CD4-positive, CD25-positive, alpha-beta regulatory T cell (primary cell): ENCODE data around the gene EPS8. TPM values are rescaled to one million over a fixed set of nuclear protein-coding genes. Genes with fewer than 3 reads are reported as not detected.

Experiments
- ATAC-seq, 2 donors: fragments of 150-1000 bp; cut with Tn5 transposase; one replicate each; pipeline ENCODE4 v1.10.0; 2021; ENCODE audit warnings: low read depth in 2 of 2, moderate number of reproducible peaks in 2 of 2, moderate library complexity in 1 of 2
- DNase-seq, 3 donors: peaks; one replicate each; pipeline versions ENCODE4 v3.0.0 to v3.0.0-alpha.2; 2012 to 2022; ENCODE audit warnings: mixed read lengths in 1 of 3
- H3K27ac ChIP-seq: one replicate; pipeline ENCODE4 v1.7.0; 2013; ENCODE audit warnings: mild to moderate bottlenecking, low read length; ENCODE audit not compliant: insufficient read depth, poor library complexity, severe bottlenecking
- H3K27me3 ChIP-seq: one replicate; pipeline ENCODE4 v1.7.0; 2013; ENCODE audit warnings: low read length; ENCODE audit not compliant: control insufficient read depth, insufficient read depth
- H3K36me3 ChIP-seq: one replicate; pipeline ENCODE4 v1.7.0; 2013; ENCODE audit warnings: mild to moderate bottlenecking, low read length, moderate library complexity; ENCODE audit not compliant: control insufficient read depth, insufficient read depth
- H3K4me1 ChIP-seq: 2 replicates; pipeline ENCODE4 v1.7.0; 2013; ENCODE audit warnings: mild to moderate bottlenecking, low read length; ENCODE audit not compliant: insufficient read depth, control insufficient read depth, poor library complexity, severe bottlenecking
- H3K4me3 ChIP-seq: one replicate; pipeline ENCODE4 v1.7.0; 2013; ENCODE audit warnings: low read depth, mild to moderate bottlenecking, low read length, moderate library complexity
- H3K9me3 ChIP-seq, 2 experiments: 1 replicate in 1 of 2; 2 replicates in 1 of 2; pipeline ENCODE4 v1.7.0; 2013; ENCODE audit warnings: low read length in 2 of 2, mild to moderate bottlenecking in 1 of 2, moderate library complexity in 1 of 2; ENCODE audit not compliant: control insufficient read depth in 2 of 2
- H3K27ac Mint-ChIP-seq, 3 donors: one replicate each; pipeline ENCODE4 v1.8.0; 2020 to 2022; ENCODE audit warnings: mild to moderate bottlenecking in 3 of 3, mixed read lengths in 3 of 3, moderate library complexity in 2 of 3
- H3K27me3 Mint-ChIP-seq: one replicate; pipeline ENCODE4 v1.8.0; 2022; ENCODE audit warnings: mild to moderate bottlenecking, mixed read lengths
- H3K36me3 Mint-ChIP-seq: one replicate; pipeline ENCODE4 v1.8.0; 2020; ENCODE audit warnings: mixed read lengths
- H3K4me1 Mint-ChIP-seq, 4 donors: one replicate each; pipeline ENCODE4 v1.8.0; 2020 to 2022; ENCODE audit warnings: mixed read lengths in 4 of 4, mild to moderate bottlenecking in 1 of 4
- H3K4me3 Mint-ChIP-seq, 4 donors: one replicate each; pipeline ENCODE4 v1.8.0; 2020 to 2022; ENCODE audit warnings: mild to moderate bottlenecking in 4 of 4, mixed read lengths in 4 of 4, moderate library complexity in 3 of 4
- H3K9me3 Mint-ChIP-seq, 7 donors: one replicate each; pipeline ENCODE4 v1.8.0; 2020 to 2022; ENCODE audit warnings: mixed read lengths in 7 of 7, mild to moderate bottlenecking in 3 of 7, moderate library complexity in 2 of 7
- polyA plus RNA-seq, 4 donors: library from polyadenylated mRNA; unstranded; fragments of 300-500 nt; fragmentation: Illumina TruSeq; gene quantifications; one replicate each; pipeline ENCODE4 v1.2.3, GENCODE V29; 2021
- total RNA-seq: library from RNA; stranded (reverse); gene quantifications from one replicate; pipeline ENCODE4 v1.2.3, GENCODE V29; 2022

Gene EPS8
- total and polyA plus RNA-seq, 5 donors from 2014 or later = 1.1 to 3.3 (median 1.8) TPM

GRCh38 chr12:15808652-15809051 lies 19.5 kb upstream of the EPS8 start:
- no peaks in the 10 kb centered on the region for H3K36me3 Mint-ChIP-seq
- Histone ChIP-seq H3K27ac (no peak overlapping the region), H3K36me3 (no peaks in the 10 kb centered on the region), H3K4me1 (no peaks in the 10 kb centered on the region), H3K4me3 (no peak overlapping the region), H3K9me3 (no peaks in the 10 kb centered on the region), H3K27me3 (no peaks in the 10 kb centered on the region)
- peaks cover 0 to 2% (median 0%) of the 10 kb centered on the region in 7 donors for H3K9me3 Mint-ChIP-seq
- DNase-seq = no peak
- ATAC-seq = no peak
- no peak overlapping the region for H3K27ac Mint-ChIP-seq
- H3K4me3 Mint-ChIP-seq = no peak overlapping the region
- peaks cover 12% of the 10 kb centered on the region for H3K27me3 Mint-ChIP-seq
- H3K4me1 Mint-ChIP-seq = no peaks in the 10 kb centered on the region

- no peaks in the 10 kb centered on the region for H3K4me1 Mint-ChIP-seq
- no peaks in the 10 kb centered on the region for H3K36me3 ChIP-seq
- H3K36me3 Mint-ChIP-seq = no peaks in the 10 kb centered on the region
- ATAC-seq (no peak), DNase-seq (no peak)
- peaks cover 12% of the 10 kb centered on the region for H3K27me3 Mint-ChIP-seq
- H3K9me3 ChIP-seq = no peaks in the 10 kb centered on the region
- H3K27me3 ChIP-seq = no peaks in the 10 kb centered on the region
- peaks cover 0 to 2% (median 0%) of the 10 kb centered on the region in 7 donors for H3K9me3 Mint-ChIP-seq
- no peak overlapping the region for H3K4me3 ChIP-seq
- no peaks in the 10 kb centered on the region for H3K4me1 ChIP-seq
- H3K27ac ChIP-seq = no peak overlapping the region
- no peak overlapping the region for H3K4me3 Mint-ChIP-seq
- H3K27ac Mint-ChIP-seq = no peak overlapping the region
These were observed 19.1 kb upstream of the EPS8 start for GRCh38 chr12:15808250-15808649.

GRCh38 chr12:15806826-15807225 lies 17.6 kb upstream of the EPS8 start:
- Mint-ChIP-seq H3K27ac (no peak overlapping the region), H3K4me1 (no peaks in the 10 kb centered on the region), H3K27me3 (peaks cover 7% of the 10 kb centered on the region), H3K36me3 (no peaks in the 10 kb centered on the region), H3K4me3 (no peak overlapping the region), H3K9me3 (peaks cover 0 to 4% (median 0%) of the 10 kb centered on the region in 7 donors)
- Histone ChIP-seq H3K36me3 (no peaks in the 10 kb centered on the region), H3K27ac (no peak overlapping the region), H3K4me1 (no peaks in the 10 kb centered on the region), H3K9me3 (no peaks in the 10 kb centered on the region), H3K27me3 (no peaks in the 10 kb centered on the region), H3K4me3 (no peak overlapping the region)
- no peak for DNase-seq
- ATAC-seq = no peak

- Histone ChIP-seq H3K4me1 (no peaks in the 10 kb centered on the region), H3K27me3 (peaks cover 2% of the 10 kb centered on the region), H3K36me3 (no peaks in the 10 kb centered on the region), H3K4me3 (no peak overlapping the region), H3K27ac (no peak overlapping the region), H3K9me3 (no peaks in the 10 kb centered on the region)
- DNase-seq = no peak
- no peak for ATAC-seq
- H3K36me3 Mint-ChIP-seq = no peaks in the 10 kb centered on the region
- H3K4me3 Mint-ChIP-seq = no peak overlapping the region
- H3K27me3 Mint-ChIP-seq = peaks cover 18% of the 10 kb centered on the region
- no peaks in the 10 kb centered on the region for H3K4me1 Mint-ChIP-seq
- H3K9me3 Mint-ChIP-seq = peaks cover 0 to 6% (median 0%) of the 10 kb centered on the region in 7 donors
- no peak overlapping the region for H3K27ac Mint-ChIP-seq
These were observed 12.9 kb upstream of the EPS8 start for GRCh38 chr12:15801770-15802744.

- Histone ChIP-seq H3K36me3 (no peaks in the 10 kb centered on the region), H3K4me1 (no peaks in the 10 kb centered on the region), H3K27me3 (peaks cover 4% of the 10 kb centered on the region), H3K27ac (no peak overlapping the region), H3K4me3 (no peak overlapping the region), H3K9me3 (no peaks in the 10 kb centered on the region)
- DNase-seq (no peak), ATAC-seq (no peak)
- Mint-ChIP-seq H3K4me1 (no peaks in the 10 kb centered on the region), H3K4me3 (no peak overlapping the region), H3K36me3 (no peaks in the 10 kb centered on the region), H3K27me3 (peaks cover 11% of the 10 kb centered on the region), H3K27ac (no peak overlapping the region), H3K9me3 (peaks cover 0 to 5% (median 0%) of the 10 kb centered on the region in 7 donors)
These were observed 11.1 kb upstream of the EPS8 start for GRCh38 chr12:15800278-15800677.

GRCh38 chr12:15797818-15798217 lies 8.6 kb upstream of the EPS8 start:
- H3K36me3 ChIP-seq = no peaks in the 10 kb centered on the region
- no peaks in the 10 kb centered on the region for H3K4me1 Mint-ChIP-seq
- no peak for DNase-seq
- peaks cover 0 to 5% (median 0%) of the 10 kb centered on the region in 7 donors for H3K9me3 Mint-ChIP-seq
- H3K4me3 Mint-ChIP-seq = no peak overlapping the region
- H3K27ac ChIP-seq = no peak overlapping the region
- H3K4me3 ChIP-seq = no peak overlapping the region
- no peak overlapping the region for H3K27ac Mint-ChIP-seq
- H3K27me3 ChIP-seq = peaks cover 16% of the 10 kb centered on the region
- H3K4me1 ChIP-seq = no peaks in the 10 kb centered on the region
- H3K27me3 Mint-ChIP-seq = peaks cover 15% of the 10 kb centered on the region
- H3K9me3 ChIP-seq = no peaks in the 10 kb centered on the region
- H3K36me3 Mint-ChIP-seq = no peaks in the 10 kb centered on the region
- ATAC-seq = no peak

GRCh38 chr12:15796493-15797141 lies 7.4 kb upstream of the EPS8 start:
- H3K36me3 Mint-ChIP-seq = no peaks in the 10 kb centered on the region
- H3K9me3 Mint-ChIP-seq = peaks cover 0 to 4% (median 0%) of the 10 kb centered on the region in 7 donors
- H3K4me3 Mint-ChIP-seq = no peak overlapping the region
- no peaks in the 10 kb centered on the region for H3K4me1 Mint-ChIP-seq
- H3K27ac ChIP-seq = no peak overlapping the region
- ATAC-seq (no peak), DNase-seq (no peak)
- H3K27me3 ChIP-seq = peaks cover 21% of the 10 kb centered on the region
- no peak overlapping the region for H3K4me3 ChIP-seq
- H3K27ac Mint-ChIP-seq = no peak overlapping the region
- peaks cover 27% of the 10 kb centered on the region for H3K27me3 Mint-ChIP-seq
- no peaks in the 10 kb centered on the region for H3K9me3 ChIP-seq
- no peaks in the 10 kb centered on the region for H3K4me1 ChIP-seq
- no peaks in the 10 kb centered on the region for H3K36me3 ChIP-seq
